ENCODE measurements around the gene CERS6.

DNA sequence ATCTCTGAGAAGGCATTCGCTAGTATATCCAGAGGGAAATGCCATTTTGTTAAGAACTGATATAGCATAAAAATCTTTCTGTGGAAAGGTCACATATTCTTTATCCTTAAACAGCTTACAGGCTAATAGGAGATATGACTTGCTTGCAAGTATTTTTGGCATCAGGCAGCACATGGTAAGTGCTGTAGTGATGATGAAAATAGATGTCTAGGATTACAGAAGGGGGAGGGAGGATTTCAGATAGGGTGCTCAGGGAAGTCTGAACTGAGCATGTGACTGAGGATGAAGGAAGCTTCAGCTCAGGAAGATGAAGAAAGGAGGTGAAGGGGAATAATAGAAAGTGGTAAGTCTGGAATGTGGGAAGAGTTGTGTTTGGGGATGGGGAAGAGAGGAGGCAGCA is 187.9 kb downstream of the CERS6 start:
- TF ChIP-seq EZH2 (IDR thresholded peaks at IDR 0.05; ENCODE audit: low read depth, unreplicated experiment) (no peak), ZNF331 (CRISPR knock-in tag; IDR thresholded peaks at IDR 0.05; ENCODE audit: low read depth) (no peak), POLR2AphosphoS5 (IDR thresholded peaks at IDR 0.05; ENCODE audit: low read depth) (no peak), EZH2phosphoT487 (IDR thresholded peaks at IDR 0.05; ENCODE audit: unreplicated experiment) (no peak), STAT1 (IDR thresholded peaks at IDR 0.05; ENCODE audit: unreplicated experiment) (no peak), CREB1 (CRISPR knock-in tag; IDR thresholded peaks at IDR 0.05; ENCODE audit: low read depth) (no peak), JUNB (IDR thresholded peaks at IDR 0.05; ENCODE audit: unreplicated experiment) (no peak), ZNF114 (CRISPR knock-in tag; IDR thresholded peaks at IDR 0.05) (no peak), NANOG (IDR thresholded peaks at IDR 0.05; ENCODE audit: borderline replicate concordance) (no peak)
- TF ChIP-seq, protein P1, sequence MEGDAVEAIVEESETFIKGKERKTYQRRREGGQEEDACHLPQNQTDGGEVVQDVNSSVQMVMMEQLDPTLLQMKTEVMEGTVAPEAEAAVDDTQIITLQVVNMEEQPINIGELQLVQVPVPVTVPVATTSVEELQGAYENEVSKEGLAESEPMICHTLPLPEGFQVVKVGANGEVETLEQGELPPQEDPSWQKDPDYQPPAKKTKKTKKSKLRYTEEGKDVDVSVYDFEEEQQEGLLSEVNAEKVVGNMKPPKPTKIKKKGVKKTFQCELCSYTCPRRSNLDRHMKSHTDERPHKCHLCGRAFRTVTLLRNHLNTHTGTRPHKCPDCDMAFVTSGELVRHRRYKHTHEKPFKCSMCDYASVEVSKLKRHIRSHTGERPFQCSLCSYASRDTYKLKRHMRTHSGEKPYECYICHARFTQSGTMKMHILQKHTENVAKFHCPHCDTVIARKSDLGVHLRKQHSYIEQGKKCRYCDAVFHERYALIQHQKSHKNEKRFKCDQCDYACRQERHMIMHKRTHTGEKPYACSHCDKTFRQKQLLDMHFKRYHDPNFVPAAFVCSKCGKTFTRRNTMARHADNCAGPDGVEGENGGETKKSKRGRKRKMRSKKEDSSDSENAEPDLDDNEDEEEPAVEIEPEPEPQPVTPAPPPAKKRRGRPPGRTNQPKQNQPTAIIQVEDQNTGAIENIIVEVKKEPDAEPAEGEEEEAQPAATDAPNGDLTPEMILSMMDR (conservative IDR thresholded peaks at IDR 0.05; ENCODE audit: low read depth in 2 of 2) = no peak
- TF ChIP-seq, protein P2, sequence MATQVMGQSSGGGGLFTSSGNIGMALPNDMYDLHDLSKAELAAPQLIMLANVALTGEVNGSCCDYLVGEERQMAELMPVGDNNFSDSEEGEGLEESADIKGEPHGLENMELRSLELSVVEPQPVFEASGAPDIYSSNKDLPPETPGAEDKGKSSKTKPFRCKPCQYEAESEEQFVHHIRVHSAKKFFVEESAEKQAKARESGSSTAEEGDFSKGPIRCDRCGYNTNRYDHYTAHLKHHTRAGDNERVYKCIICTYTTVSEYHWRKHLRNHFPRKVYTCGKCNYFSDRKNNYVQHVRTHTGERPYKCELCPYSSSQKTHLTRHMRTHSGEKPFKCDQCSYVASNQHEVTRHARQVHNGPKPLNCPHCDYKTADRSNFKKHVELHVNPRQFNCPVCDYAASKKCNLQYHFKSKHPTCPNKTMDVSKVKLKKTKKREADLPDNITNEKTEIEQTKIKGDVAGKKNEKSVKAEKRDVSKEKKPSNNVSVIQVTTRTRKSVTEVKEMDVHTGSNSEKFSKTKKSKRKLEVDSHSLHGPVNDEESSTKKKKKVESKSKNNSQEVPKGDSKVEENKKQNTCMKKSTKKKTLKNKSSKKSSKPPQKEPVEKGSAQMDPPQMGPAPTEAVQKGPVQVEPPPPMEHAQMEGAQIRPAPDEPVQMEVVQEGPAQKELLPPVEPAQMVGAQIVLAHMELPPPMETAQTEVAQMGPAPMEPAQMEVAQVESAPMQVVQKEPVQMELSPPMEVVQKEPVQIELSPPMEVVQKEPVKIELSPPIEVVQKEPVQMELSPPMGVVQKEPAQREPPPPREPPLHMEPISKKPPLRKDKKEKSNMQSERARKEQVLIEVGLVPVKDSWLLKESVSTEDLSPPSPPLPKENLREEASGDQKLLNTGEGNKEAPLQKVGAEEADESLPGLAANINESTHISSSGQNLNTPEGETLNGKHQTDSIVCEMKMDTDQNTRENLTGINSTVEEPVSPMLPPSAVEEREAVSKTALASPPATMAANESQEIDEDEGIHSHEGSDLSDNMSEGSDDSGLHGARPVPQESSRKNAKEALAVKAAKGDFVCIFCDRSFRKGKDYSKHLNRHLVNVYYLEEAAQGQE (IDR thresholded peaks at IDR 0.05; ENCODE audit: unreplicated experiment) = no peak
- TF ChIP-seq, protein P3, sequence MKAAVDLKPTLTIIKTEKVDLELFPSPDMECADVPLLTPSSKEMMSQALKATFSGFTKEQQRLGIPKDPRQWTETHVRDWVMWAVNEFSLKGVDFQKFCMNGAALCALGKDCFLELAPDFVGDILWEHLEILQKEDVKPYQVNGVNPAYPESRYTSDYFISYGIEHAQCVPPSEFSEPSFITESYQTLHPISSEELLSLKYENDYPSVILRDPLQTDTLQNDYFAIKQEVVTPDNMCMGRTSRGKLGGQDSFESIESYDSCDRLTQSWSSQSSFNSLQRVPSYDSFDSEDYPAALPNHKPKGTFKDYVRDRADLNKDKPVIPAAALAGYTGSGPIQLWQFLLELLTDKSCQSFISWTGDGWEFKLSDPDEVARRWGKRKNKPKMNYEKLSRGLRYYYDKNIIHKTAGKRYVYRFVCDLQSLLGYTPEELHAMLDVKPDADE (IDR thresholded peaks at IDR 0.05) = no peak
- TF ChIP-seq, protein P4, sequence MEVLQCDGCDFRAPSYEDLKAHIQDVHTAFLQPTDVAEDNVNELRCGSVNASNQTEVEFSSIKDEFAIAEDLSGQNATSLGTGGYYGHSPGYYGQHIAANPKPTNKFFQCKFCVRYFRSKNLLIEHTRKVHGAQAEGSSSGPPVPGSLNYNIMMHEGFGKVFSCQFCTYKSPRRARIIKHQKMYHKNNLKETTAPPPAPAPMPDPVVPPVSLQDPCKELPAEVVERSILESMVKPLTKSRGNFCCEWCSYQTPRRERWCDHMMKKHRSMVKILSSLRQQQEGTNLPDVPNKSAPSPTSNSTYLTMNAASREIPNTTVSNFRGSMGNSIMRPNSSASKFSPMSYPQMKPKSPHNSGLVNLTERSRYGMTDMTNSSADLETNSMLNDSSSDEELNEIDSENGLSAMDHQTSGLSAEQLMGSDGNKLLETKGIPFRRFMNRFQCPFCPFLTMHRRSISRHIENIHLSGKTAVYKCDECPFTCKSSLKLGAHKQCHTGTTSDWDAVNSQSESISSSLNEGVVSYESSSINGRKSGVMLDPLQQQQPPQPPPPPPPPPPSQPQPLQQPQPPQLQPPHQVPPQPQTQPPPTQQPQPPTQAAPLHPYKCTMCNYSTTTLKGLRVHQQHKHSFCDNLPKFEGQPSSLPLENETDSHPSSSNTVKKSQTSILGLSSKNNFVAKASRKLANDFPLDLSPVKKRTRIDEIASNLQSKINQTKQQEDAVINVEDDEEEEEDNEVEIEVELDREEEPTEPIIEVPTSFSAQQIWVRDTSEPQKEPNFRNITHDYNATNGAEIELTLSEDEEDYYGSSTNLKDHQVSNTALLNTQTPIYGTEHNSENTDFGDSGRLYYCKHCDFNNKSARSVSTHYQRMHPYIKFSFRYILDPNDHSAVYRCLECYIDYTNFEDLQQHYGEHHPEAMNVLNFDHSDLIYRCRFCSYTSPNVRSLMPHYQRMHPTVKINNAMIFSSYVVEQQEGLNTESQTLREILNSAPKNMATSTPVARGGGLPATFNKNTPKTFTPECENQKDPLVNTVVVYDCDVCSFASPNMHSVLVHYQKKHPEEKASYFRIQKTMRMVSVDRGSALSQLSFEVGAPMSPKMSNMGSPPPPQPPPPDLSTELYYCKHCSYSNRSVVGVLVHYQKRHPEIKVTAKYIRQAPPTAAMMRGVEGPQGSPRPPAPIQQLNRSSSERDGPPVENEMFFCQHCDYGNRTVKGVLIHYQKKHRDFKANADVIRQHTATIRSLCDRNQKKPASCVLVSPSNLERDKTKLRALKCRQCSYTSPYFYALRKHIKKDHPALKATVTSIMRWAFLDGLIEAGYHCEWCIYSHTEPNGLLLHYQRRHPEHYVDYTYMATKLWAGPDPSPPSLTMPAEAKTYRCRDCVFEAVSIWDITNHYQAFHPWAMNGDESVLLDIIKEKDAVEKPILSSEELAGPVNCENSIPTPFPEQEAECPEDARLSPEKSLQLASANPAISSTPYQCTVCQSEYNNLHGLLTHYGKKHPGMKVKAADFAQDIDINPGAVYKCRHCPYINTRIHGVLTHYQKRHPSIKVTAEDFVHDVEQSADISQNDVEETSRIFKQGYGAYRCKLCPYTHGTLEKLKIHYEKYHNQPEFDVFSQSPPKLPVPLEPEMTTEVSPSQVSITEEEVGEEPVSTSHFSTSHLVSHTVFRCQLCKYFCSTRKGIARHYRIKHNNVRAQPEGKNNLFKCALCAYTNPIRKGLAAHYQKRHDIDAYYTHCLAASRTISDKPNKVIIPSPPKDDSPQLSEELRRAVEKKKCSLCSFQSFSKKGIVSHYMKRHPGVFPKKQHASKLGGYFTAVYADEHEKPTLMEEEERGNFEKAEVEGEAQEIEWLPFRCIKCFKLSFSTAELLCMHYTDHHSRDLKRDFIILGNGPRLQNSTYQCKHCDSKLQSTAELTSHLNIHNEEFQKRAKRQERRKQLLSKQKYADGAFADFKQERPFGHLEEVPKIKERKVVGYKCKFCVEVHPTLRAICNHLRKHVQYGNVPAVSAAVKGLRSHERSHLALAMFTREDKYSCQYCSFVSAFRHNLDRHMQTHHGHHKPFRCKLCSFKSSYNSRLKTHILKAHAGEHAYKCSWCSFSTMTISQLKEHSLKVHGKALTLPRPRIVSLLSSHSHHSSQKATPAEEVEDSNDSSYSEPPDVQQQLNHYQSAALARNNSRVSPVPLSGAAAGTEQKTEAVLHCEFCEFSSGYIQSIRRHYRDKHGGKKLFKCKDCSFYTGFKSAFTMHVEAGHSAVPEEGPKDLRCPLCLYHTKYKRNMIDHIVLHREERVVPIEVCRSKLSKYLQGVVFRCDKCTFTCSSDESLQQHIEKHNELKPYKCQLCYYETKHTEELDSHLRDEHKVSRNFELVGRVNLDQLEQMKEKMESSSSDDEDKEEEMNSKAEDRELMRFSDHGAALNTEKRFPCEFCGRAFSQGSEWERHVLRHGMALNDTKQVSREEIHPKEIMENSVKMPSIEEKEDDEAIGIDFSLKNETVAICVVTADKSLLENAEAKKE (CRISPR knock-in tag; IDR thresholded peaks at IDR 0.05) = no peak
